GM21360 (cell line): ENCODE measurements around the gene WDFY2.

Experiments used
- ATAC-seq: cut with Tn5 transposase; IDR thresholded peaks from one replicate; pipeline ENCODE4 v1.9.1; 2021; ENCODE audit warnings: mild to moderate bottlenecking, moderate library complexity; ENCODE audit not compliant: unreplicated experiment

WDFY2 gene

GRCh38 chr13:51783428-51784094, 199.3 kb downstream of the WDFY2 start:
- no peak for ATAC-seq

- ATAC-seq: no peak
Observed at GRCh38 chr13:51784097-51784496, 199.8 kb downstream of the WDFY2 start.

- no peak for ATAC-seq
Observed at GRCh38 chr13:51785712-51786424, 201.6 kb downstream of the WDFY2 start.

- no peak for ATAC-seq
Observed at GRCh38 chr13:51786425-51787265, 202.4 kb downstream of the WDFY2 start.

- ATAC-seq: peak; percentile 59
Observed at GRCh38 chr13:51793570-51794271, 209.5 kb downstream of the WDFY2 start.

GRCh38 chr13:51794964-51795363, 210.7 kb downstream of the WDFY2 start:
- ATAC-seq: no peak

- ATAC-seq: no peak
Observed at GRCh38 chr13:51795419-51795818, 211.2 kb downstream of the WDFY2 start.

GRCh38 chr13:51796546-51796945, 212.3 kb downstream of the WDFY2 start:
- no peak for ATAC-seq

GRCh38 chr13:51797664-51798488, 213.6 kb downstream of the WDFY2 start:
- ATAC-seq: no peak

- no peak for ATAC-seq
Observed at GRCh38 chr13:51799261-51799660, 215.0 kb downstream of the WDFY2 start.

GRCh38 chr13:51800486-51800885, 216.2 kb downstream of the WDFY2 start:
- ATAC-seq: no peak

GRCh38 chr13:51801631-51802099, 217.4 kb downstream of the WDFY2 start:
- no peak for ATAC-seq

- no peak for ATAC-seq
Observed at GRCh38 chr13:51802631-51803418, 218.6 kb downstream of the WDFY2 start.

GRCh38 chr13:51803422-51804294, 219.4 kb downstream of the WDFY2 start, which contains the start of gene DHRS12:
DHRS12 (minus strand) TSS chr13:51804163; CDS start chr13:51799659, 4,504 bp downstream.
- ATAC-seq: peak; percentile 83

- no peak for ATAC-seq
Observed at GRCh38 chr13:51804295-51805172, 220.3 kb downstream of the WDFY2 start.

GRCh38 chr13:51805313-51805712, 221.1 kb downstream of the WDFY2 start:
- no peak for ATAC-seq

GRCh38 chr13:51805925-51806324, 221.7 kb downstream of the WDFY2 start:
- ATAC-seq: no peak
